WTC11 (cell line): Measurements from ENCODE around the gene PPP2R2C. TPM values are rescaled to one million over a fixed set of nuclear protein-coding genes. Genes with fewer than 3 reads are reported as not detected.

Source experiments
- ATAC-seq: fragments of 200-7000 bp; cut with Tn5 transposase; 2 replicates; pipeline ENCODE4 v1.10.0; 2021; ENCODE audit warnings: mild to moderate bottlenecking, moderate library complexity
- CTCF ChIA-PET: fragments of 300-600 bp; sonication (Branson Sonifier 250); formaldehyde crosslinking; loops from one replicate; lab custom pipeline; 2021; ENCODE audit warnings: antibody characterized with exemption; lab: Charles Lee
- POLR2A ChIA-PET: fragments of 350-600 bp; sonication (Branson Sonifier 250); formaldehyde crosslinking; loops from one replicate; lab custom pipeline; 2021; ENCODE audit warnings: antibody characterized with exemption; lab: Charles Lee
- DNase-seq: peaks from one replicate; pipeline ENCODE4 v3.0.0; 2021; ENCODE audit warnings: low spot score
- H3K27ac Mint-ChIP-seq: 2 replicates; pipeline ENCODE4 v1.8.0; 2021; ENCODE audit warnings: mixed read lengths
- H3K27me3 Mint-ChIP-seq: 2 replicates; pipeline ENCODE4 v1.8.0; 2021; ENCODE audit warnings: low read depth, mild to moderate bottlenecking, moderate library complexity, mixed read lengths
- H3K36me3 Mint-ChIP-seq: 2 replicates; pipeline ENCODE4 v1.8.0; 2021; ENCODE audit warnings: mixed read lengths
- H3K4me1 Mint-ChIP-seq: 2 replicates; pipeline ENCODE4 v1.8.0; 2022; ENCODE audit warnings: mixed read lengths
- H3K4me3 Mint-ChIP-seq: 2 replicates; pipeline ENCODE4 v1.8.0; 2021; ENCODE audit warnings: mild to moderate bottlenecking, moderate library complexity, mixed read lengths
- H3K9me3 Mint-ChIP-seq: 2 replicates; pipeline ENCODE4 v1.8.0; 2021; ENCODE audit warnings: mixed read lengths
- ATF2 ChIP-seq: sonication (generic); formaldehyde crosslinking; IDR thresholded peaks from 2 replicates; pipeline ENCODE4 v1.8.1; 2022; ENCODE audit warnings: low read depth, missing genetic modification reagents, borderline replicate concordance
- CBFB ChIP-seq: sonication (generic); formaldehyde crosslinking; IDR thresholded peaks from 2 replicates; pipeline ENCODE4 v1.8.1; 2022; ENCODE audit warnings: mild to moderate bottlenecking, low read depth, missing genetic modification reagents
- E2F5 ChIP-seq: sonication (generic); formaldehyde crosslinking; IDR thresholded peaks from 2 replicates; pipeline ENCODE4 v1.8.1; 2022; ENCODE audit warnings: mild to moderate bottlenecking, moderate library complexity, missing genetic modification reagents
- ELF4 ChIP-seq: sonication (generic); formaldehyde crosslinking; IDR thresholded peaks from 2 replicates; pipeline ENCODE4 v1.8.1; 2022; ENCODE audit warnings: low read depth, mild to moderate bottlenecking, moderate library complexity, missing genetic modification reagents
- EMX1 ChIP-seq: fragments of 250-450 bp; sonication (Bioruptor Pico); IDR thresholded peaks from 2 replicates; pipeline ENCODE4 v1.8.0; 2021; ENCODE audit warnings: mild to moderate bottlenecking
- FOXJ3 ChIP-seq: sonication (generic); formaldehyde crosslinking; IDR thresholded peaks from 2 replicates; pipeline ENCODE4 v1.9.0; 2021; ENCODE audit warnings: missing genetic modification reagents, mild to moderate bottlenecking, borderline replicate concordance
- FOXK1 ChIP-seq: sonication (generic); formaldehyde crosslinking; IDR thresholded peaks from 2 replicates; pipeline ENCODE4 v1.8.0; 2022; ENCODE audit warnings: mild to moderate bottlenecking, moderate library complexity, missing genetic modification reagents
- FOXP4 ChIP-seq: sonication (generic); formaldehyde crosslinking; IDR thresholded peaks from 2 replicates; pipeline ENCODE4 v1.8.0; 2022; ENCODE audit warnings: mild to moderate bottlenecking, missing genetic modification reagents
- GRHL2 ChIP-seq: fragments of 250-450 bp; sonication (Bioruptor Pico); IDR thresholded peaks from 2 replicates; pipeline ENCODE4 v1.8.0; 2022; ENCODE audit warnings: mild to moderate bottlenecking, moderate library complexity; ENCODE audit not compliant: insufficient replicate concordance, severe bottlenecking
- HMGXB4 ChIP-seq: sonication (generic); formaldehyde crosslinking; IDR thresholded peaks from 2 replicates; pipeline ENCODE4 v1.8.1; 2023; ENCODE audit warnings: mild to moderate bottlenecking, moderate library complexity, missing genetic modification reagents
- MAX ChIP-seq: sonication (generic); formaldehyde crosslinking; IDR thresholded peaks from 2 replicates; pipeline ENCODE4 v1.8.0; 2022; ENCODE audit warnings: mild to moderate bottlenecking, missing genetic modification reagents
- NFYB ChIP-seq: sonication (generic); formaldehyde crosslinking; conservative IDR thresholded peaks from 2 replicates; pipeline ENCODE4 v1.8.0; 2022; ENCODE audit warnings: low read depth, missing genetic modification reagents
- PRRX2 ChIP-seq: fragments of 250-450 bp; sonication (Bioruptor Pico); IDR thresholded peaks from 2 replicates; pipeline ENCODE4 v1.8.0; 2021; ENCODE audit warnings: mild to moderate bottlenecking
- RELA ChIP-seq: sonication (generic); formaldehyde crosslinking; IDR thresholded peaks from 2 replicates; pipeline ENCODE4 v1.8.1; 2022; ENCODE audit warnings: missing genetic modification reagents, mild to moderate bottlenecking, borderline replicate concordance
- TP53 ChIP-seq: sonication (generic); formaldehyde crosslinking; IDR thresholded peaks from 2 replicates; pipeline ENCODE4 v1.8.1; 2023; ENCODE audit warnings: mild to moderate bottlenecking, missing genetic modification reagents
- USF2 ChIP-seq: sonication (generic); formaldehyde crosslinking; IDR thresholded peaks from 2 replicates; pipeline ENCODE4 v1.8.1; 2023; ENCODE audit warnings: mild to moderate bottlenecking, missing genetic modification reagents, moderate library complexity
- ZNF121 ChIP-seq: sonication (generic); formaldehyde crosslinking; IDR thresholded peaks from 2 replicates; pipeline ENCODE4 v1.8.0; 2023; ENCODE audit warnings: missing genetic modification reagents
- ZNF232 ChIP-seq: sonication (generic); formaldehyde crosslinking; IDR thresholded peaks from 2 replicates; pipeline ENCODE4 v1.8.0; 2022; ENCODE audit warnings: mild to moderate bottlenecking, missing genetic modification reagents
- ZNF281 ChIP-seq: sonication (generic); formaldehyde crosslinking; IDR thresholded peaks from 2 replicates; pipeline ENCODE4 v1.8.0; 2023; ENCODE audit warnings: mild to moderate bottlenecking, missing genetic modification reagents
- ZNF396 ChIP-seq: fragments of 250-450 bp; sonication (Bioruptor Pico); IDR thresholded peaks from 2 replicates; pipeline ENCODE4 v1.8.0; 2021; ENCODE audit warnings: mild to moderate bottlenecking, moderate library complexity, borderline replicate concordance
- ZNF512 ChIP-seq: sonication (generic); formaldehyde crosslinking; IDR thresholded peaks from 2 replicates; pipeline ENCODE4 v1.8.1; 2022; ENCODE audit warnings: missing genetic modification reagents, borderline replicate concordance
- ZSCAN18 ChIP-seq: fragments of 250-450 bp; sonication (Bioruptor Pico); IDR thresholded peaks from 2 replicates; pipeline ENCODE4 v2.1.2; 2022; ENCODE audit warnings: mild to moderate bottlenecking, moderate library complexity
- total RNA-seq: library from RNA; stranded (reverse); gene quantifications from 3 replicates; pipeline ENCODE4 v1.2.3, GENCODE V29; 2021

Gene PPP2R2C
- total RNA-seq, 1 experiment from 2014 or later = 11.5 TPM

- no peak for TF ChIP-seq ZNF281
- TF ChIP-seq ELF4 (CRISPR knock-in tag) = no peak
- TF ChIP-seq FOXJ3 (CRISPR knock-in tag) = no peak
- TF ChIP-seq EMX1 (CRISPR knock-in tag) = no peak
- no peak for TF ChIP-seq NFYB (CRISPR knock-in tag)
- TF ChIP-seq ZNF232 (CRISPR knock-in tag) = no peak
- TF ChIP-seq PRRX2 (CRISPR knock-in tag) = no peak
Observed at GRCh38 chr4:6388713-6389112, 83.7 kb downstream of the PPP2R2C start (continued).

GRCh38 chr4:6387946-6388345, 84.5 kb downstream of the PPP2R2C start:
- no peaks in the 10 kb centered on the region for H3K4me1 Mint-ChIP-seq
- ChIA-PET POLR2A (no interaction called here), CTCF (interaction anchor here (1.3 to 1.9 kb wide), 3 partner anchors 54 to 159 kb away, joined by 4 to 5 read pairs (median 5); no protein-coding TSS in a partner anchor)
- no peak overlapping the region for H3K4me3 Mint-ChIP-seq
- ATAC-seq (peak; percentile 36; the same call in 1 of the 2 replicates), DNase-seq (no peak)
- H3K27ac Mint-ChIP-seq = no peak overlapping the region
- TF ChIP-seq ATF2 (CRISPR knock-in tag) (no peak), FOXP4 (CRISPR knock-in tag) (no peak), CBFB (CRISPR knock-in tag) (no peak), ZNF512 (CRISPR knock-in tag) (no peak), ZNF121 (CRISPR knock-in tag) (no peak), ZNF396 (CRISPR knock-in tag) (no peak), PRRX2 (CRISPR knock-in tag) (no peak), GRHL2 (no peak), MAX (no peak), ZSCAN18 (CRISPR knock-in tag) (no peak), E2F5 (CRISPR knock-in tag) (no peak), FOXK1 (no peak), HMGXB4 (CRISPR knock-in tag) (no peak), RELA (CRISPR knock-in tag) (no peak), USF2 (CRISPR knock-in tag) (no peak), TP53 (CRISPR knock-in tag) (no peak)
- no peaks in the 10 kb centered on the region for H3K36me3 Mint-ChIP-seq
- H3K27me3 Mint-ChIP-seq = no peaks in the 10 kb centered on the region
- H3K9me3 Mint-ChIP-seq = no peaks in the 10 kb centered on the region
